NAMALWA (cell line): ENCODE measurements around the gene FEM1B.

ENCODE experiments used
- DNase-seq: peaks from one replicate; pipeline ENCODE4 v3.0.0-alpha.2; 2015; ENCODE audit warnings: low spot score

The FEM1B gene

GRCh38 chr15:68326711-68327354 lies 49.3 kb downstream of the FEM1B start:
- no peak for DNase-seq

DNA sequence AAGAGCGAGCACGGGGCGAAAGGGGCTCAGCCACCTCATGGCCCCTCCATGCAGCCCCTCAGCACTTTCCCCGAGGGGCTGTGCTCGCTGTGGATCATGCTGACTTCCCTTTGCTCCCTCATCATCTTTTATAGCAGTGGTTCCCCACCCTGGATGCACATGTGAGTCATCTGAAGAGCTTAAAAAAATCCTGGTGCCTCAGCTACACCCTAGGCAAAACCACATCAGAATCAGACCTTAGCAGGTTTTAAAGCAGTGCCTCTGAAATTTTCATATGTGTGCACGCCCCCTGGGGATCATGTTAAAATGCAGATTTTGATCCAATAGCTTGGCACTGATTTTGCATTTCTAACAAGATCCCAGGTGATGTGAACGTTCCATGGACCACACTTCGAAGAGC lies 50.9 kb downstream of the FEM1B start:
- no peak for DNase-seq

GRCh38 chr15:68328964-68329363 lies 51.4 kb downstream of the FEM1B start:
- no peak for DNase-seq

- no peak for DNase-seq
Measured at GRCh38 chr15:68330416-68330815, 52.9 kb downstream of the FEM1B start.

DNA sequence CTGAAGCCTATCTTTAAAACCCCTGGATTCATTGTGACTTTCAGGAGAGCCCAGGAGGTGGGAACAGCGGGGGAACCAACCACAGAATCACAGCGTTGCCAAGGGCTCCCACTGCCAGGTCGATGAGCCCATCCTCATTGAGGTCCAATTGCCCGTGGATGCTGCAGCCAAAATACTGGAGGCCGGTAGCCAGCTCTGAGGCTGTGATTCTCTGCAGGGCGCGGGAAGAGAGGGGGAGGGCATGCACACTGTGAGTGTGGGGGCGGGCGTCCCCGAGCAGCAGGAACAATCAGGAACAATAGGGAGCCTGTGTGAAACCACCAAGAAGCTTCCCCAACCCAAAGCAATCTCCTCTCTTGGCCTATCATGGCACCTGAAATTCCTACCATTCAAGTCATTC lies 53.4 kb downstream of the FEM1B start:
- no peak for DNase-seq

DNA sequence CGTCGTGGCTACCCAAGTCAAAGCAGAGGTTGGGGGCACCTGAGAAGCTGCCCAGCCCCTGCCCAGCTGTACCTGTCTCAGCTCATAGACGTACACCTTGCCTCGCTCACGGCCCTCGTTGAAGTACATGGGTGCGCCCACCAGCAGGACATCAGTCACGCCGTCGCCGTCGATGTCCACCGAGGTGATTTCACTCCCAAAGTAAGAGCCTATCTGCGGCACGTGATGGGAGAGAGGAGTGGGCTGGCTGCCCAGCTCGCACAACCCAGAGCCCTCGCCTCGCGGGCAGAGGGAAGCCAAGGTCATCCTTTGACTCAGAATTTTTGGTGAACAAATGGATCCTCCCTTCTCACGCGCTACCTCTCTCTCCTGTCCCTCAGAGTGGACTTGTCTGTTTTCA lies 54.7 kb downstream of the FEM1B start:
- DNase-seq = no peak

DNA sequence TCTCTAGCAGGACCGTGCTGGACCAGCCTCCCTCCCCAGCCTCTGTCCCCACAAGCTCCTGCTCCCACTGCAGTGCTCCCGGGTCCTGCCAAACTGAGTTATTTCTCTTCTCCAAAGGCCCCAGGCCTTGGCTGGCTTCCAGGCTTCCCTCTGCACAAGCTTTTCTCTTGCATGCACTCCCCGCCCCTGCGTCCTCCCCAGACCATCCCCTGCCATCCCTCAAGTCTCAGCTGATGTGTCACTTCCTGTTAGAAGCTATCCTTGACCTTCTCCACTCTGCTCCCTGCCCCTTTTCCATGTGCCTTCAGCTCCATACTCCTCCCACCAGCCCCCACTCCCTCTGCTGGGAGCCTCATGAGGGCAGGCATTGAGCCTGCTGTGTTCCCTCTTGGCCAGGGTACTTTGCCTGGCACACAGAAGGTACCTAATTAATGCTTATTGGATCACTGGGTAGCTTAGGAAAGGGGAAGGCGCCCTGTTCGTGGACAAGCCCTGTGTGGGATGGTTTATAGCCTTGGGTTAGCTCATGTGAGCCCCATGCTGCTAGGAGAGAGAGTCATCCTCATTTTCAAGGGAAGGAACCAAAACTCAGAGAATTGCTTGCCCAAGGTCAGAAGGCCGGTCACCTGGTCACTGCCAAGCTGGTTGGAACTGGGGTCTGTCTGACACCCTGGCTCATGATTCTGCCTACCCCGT lies 56.4 kb downstream of the FEM1B start:
- no peak for DNase-seq

DNA sequence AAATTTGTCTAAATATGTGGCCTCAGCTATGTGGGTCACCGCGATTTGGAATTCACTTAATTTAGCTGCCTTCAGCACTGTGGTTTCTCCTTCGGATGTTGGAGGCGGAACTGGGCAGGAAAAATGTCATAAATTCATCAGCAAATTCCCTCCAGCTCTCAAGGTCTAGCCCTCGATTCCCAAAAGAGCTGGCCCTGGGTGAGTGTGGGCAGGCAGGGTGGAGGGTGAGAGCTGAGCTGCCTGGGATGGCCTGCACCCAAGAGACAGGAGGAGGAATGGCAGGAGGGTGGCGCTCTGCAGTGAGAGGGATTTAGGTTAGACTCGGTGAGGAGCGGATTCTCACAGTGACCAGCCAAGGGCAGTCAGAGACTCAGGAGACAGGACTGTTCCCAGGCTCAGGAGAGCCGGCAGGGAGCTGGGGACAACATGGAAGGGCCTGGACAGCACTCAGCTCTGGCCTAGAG lies 57.1 kb downstream of the FEM1B start:
- DNase-seq = no peak

DNA sequence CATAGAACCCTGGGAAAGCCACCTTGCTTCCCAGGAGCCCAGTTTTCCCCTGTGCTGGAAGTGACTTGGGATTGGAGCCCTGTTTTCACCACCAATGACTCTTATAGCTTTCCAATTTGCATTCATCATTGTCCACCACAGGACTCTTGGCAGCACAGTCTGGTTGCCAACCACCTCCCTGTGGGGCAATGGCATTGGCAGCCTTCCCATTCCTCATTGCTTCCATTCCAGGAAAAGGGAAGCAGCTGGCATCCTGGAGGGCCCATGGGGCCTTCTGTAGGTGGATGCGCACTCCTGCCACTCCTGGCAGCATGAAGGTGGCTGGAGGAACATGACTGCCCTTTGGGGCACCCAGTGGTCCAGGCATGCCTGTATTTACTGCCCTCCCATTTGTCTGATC lies 57.7 kb downstream of the FEM1B start:
- DNase-seq = no peak

DNA sequence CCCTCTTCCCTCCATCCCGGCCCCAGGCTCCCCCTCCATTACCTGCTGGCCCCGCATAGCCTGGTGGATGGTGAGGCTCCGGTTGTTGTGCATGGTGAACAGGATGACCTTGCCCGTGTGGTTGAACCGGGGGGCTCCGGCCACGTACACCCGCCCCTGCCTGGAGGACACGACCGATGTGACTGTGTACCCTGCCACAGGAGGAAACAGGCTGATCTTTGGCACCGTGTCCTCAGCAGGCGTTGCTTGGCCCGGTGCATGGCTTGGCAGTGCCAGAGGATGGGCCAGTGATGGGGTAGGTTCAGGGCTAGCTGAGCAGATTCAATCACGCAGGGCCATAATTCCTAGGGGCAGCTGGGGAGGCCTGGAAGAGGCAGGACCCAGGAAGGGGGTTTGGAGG lies 58.1 kb downstream of the FEM1B start:
- DNase-seq = no peak

DNA sequence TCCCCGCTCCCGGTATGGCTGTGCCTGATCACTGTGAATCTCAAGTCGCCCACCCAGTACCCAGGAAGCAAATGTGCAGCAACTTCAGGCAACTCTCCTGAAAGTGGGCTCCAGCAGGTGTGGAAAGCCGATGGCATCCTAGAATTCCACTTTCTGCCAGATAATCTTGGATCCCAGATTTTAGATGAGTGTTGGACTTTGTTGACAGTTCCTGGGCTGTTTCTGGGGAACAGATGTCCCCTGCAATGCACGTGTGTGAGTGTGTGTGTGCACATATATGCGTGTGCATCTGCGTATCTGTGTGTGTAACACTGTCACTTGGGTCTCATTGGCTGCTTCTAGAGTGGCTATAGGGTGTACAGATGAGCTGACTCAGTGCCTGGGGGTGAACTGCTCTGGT lies 59.0 kb downstream of the FEM1B start:
- no peak for DNase-seq

DNA sequence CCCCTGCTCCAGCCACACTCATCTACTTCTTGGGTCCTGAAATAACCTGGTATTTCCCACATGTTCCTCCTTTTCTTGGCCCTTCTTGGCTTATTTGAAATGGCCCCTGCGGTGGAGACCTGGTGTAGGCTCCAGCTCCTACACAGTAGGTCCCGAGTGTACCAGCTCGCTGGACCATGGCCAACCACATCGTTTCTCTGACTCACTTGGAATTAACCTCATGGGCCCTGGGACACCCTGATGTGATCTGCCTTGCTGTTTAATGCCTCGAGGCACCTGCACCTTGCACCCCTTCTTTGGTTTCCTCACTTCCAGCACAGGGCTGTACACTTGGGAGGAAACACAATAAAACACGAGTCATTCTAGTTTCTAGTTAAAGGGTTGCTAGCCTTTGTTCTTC lies 60.3 kb downstream of the FEM1B start:
- DNase-seq = no peak

DNA sequence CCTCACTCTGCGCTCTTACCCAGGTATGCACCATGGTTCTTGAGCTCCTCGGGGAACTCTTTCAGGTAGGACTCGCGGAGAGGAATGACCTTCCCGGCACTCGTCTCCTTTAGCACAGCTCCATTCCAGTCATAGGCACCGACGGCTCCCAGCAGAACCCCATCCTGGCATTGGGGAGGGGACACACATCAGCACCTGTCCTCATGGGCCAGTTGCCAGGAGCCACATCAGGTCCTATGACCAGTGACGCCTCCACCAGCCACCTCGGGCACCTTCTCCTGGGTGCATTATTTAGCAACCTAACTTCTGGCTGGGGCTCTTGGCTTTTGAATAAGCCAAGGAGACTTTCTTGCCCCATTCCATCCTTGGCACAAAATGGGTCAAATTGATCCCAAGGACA lies 61.9 kb downstream of the FEM1B start:
- DNase-seq = no peak

- DNase-seq = no peak
Measured at GRCh38 chr15:68340726-68341671, 63.5 kb downstream of the FEM1B start.

DNA sequence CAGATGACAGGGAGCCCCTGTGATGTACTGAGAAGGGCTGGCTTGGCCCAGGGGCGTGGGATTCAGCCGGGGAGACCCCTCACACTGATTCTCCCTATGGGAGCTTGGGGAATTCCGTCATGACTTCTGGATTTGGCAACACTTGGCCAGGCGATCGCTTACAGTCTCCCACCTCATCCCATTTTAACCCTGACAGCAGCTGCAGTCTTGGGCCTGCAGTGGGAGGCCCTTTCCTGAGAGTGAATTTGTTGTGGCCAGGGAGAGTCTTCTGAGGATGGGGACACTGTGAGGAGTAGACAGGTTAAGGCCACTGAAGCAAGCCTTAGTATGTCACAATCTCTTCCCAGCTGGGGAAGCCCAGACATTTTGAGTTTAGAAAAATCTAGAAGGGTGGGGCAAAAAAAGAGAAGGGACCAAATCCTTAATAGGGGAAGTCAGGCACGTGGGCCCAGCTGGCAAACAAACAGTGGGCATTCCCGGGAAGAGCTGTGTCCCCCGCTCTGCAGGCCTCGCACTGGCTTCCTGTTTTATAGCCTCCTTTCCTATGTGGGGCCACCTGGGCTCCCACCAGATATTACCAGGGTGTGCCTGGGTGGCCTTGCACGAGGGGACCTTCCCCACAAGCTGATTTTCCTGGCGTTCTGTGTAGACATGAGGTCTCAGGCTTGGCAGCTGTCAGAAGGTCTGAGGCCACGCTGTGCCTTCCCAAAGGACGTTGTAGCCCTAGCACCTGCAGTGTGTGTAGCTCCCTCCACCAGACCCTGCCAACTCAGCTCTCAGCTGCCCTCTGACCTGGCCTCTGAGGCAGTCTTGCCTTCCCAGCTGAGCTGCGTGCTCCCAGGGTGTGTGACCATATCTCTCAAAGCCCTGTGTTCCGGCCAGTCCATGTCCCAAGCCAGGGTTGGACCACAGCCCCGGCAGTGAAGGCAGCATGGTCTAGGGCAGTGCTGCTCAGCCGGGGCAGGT lies 64.5 kb downstream of the FEM1B start:
- DNase-seq = no peak

- DNase-seq = no peak
Measured at GRCh38 chr15:68343579-68344225, 66.2 kb downstream of the FEM1B start.

- DNase-seq = no peak
Measured at GRCh38 chr15:68344600-68344999, 67.1 kb downstream of the FEM1B start.
